Activated naive CD8-positive, alpha-beta T cell treated with anti-CD3 and anti-CD28 coated beads, Interleukin-2, amount 10 ng/mL, durations not matched to agents 7 days and 5 days (primary cell): ENCODE measurements around the gene CHRNB1. TPM values are rescaled to one million over a fixed set of nuclear protein-coding genes. Genes with fewer than 3 reads are reported as not detected.

ENCODE experiments used
- total RNA-seq, 2 experiments: library from RNA; stranded (reverse); gene quantifications; one replicate each; pipeline ENCODE4 v1.2.3, GENCODE V29; 2021

The CHRNB1 gene
- total RNA-seq, 2 experiments from 2014 or later, result 15.2 to 15.7 TPM

Other genes with a start within 250 kb of the CHRNB1 start
- gene DLG4, start 225.2 kb upstream of the CHRNB1 start, total RNA-seq, result 10 to 100 TPM; 21.2 to 22.4 TPM
- gene ACADVL, start 225.1 kb upstream of the CHRNB1 start, total RNA-seq, result 100 to 1,000 TPM; 417 to 434 TPM
- 10 to 100 TPM; 62.1 to 67.3 TPM for gene DVL2, start 210.5 kb upstream of the CHRNB1 start, total RNA-seq
- 10 to 100 TPM; 49.9 to 50.4 TPM for gene PHF23, start 205.6 kb upstream of the CHRNB1 start, total RNA-seq
- 100 to 1,000 TPM; 244 to 251 TPM for gene GABARAP, start 202.6 kb upstream of the CHRNB1 start, total RNA-seq
- gene CTDNEP1, start 193.3 kb upstream of the CHRNB1 start, total RNA-seq, result 100 to 1,000 TPM; 157 to 160 TPM
- 10 to 100 TPM; 49.5 to 52.0 TPM for gene ELP5, start 192.8 kb upstream of the CHRNB1 start, total RNA-seq
- 1 to 10 TPM; 1.7 to 2.6 TPM for gene CLDN7, start 182.6 kb upstream of the CHRNB1 start, total RNA-seq
- not detected for gene SLC2A4, start 163.3 kb upstream of the CHRNB1 start, total RNA-seq
- 1 to 10 TPM in 1 of 2 experiments, under 1 TPM in 1; 0.37 to 1.2 TPM for gene YBX2, start 150.4 kb upstream of the CHRNB1 start, total RNA-seq
- gene EIF5A, start 137.4 kb upstream of the CHRNB1 start, total RNA-seq, result 100 to 1,000 TPM; 420 to 451 TPM
- gene GPS2, start 129.7 kb upstream of the CHRNB1 start, total RNA-seq, result 10 to 100 TPM; 97.1 to 98.5 TPM
- gene NEURL4, start 115.7 kb upstream of the CHRNB1 start, total RNA-seq, result 10 to 100 TPM; 53.4 to 58.6 TPM
- gene ACAP1, start 108.5 kb upstream of the CHRNB1 start, total RNA-seq, result 100 to 1,000 TPM; 710 to 756 TPM
- gene KCTD11, start 92.9 kb upstream of the CHRNB1 start, total RNA-seq, result 1 to 10 TPM; 8.1 to 8.7 TPM
- gene TMEM95, start 89.9 kb upstream of the CHRNB1 start, total RNA-seq, result not detected
- 1 to 10 TPM; 5.2 to 6.5 TPM for gene TNK1, start 64.0 kb upstream of the CHRNB1 start, total RNA-seq
- 10 to 100 TPM; 79.3 to 82.1 TPM for gene PLSCR3, start 50.5 kb upstream of the CHRNB1 start, total RNA-seq
- gene TMEM256, start 41.0 kb upstream of the CHRNB1 start, total RNA-seq, result 10 to 100 TPM; 52.9 to 55.6 TPM
- gene NLGN2, start 37.2 kb upstream of the CHRNB1 start, total RNA-seq, result 1 to 10 TPM; 8.0 to 8.7 TPM
- not detected for gene SPEM1, start 24.7 kb upstream of the CHRNB1 start, total RNA-seq
- gene SPEM2, start 19.4 kb upstream of the CHRNB1 start, total RNA-seq, result not detected
- not detected for gene SPEM3, start 16.2 kb upstream of the CHRNB1 start, total RNA-seq
- 10 to 100 TPM; 15.7 to 17.7 TPM for gene TMEM102, start 9.6 kb upstream of the CHRNB1 start, total RNA-seq
- 10 to 100 TPM; 25.4 to 28.5 TPM for gene FGF11, start 5.5 kb upstream of the CHRNB1 start, total RNA-seq
- 10 to 100 TPM; 56.0 to 58.6 TPM for gene ZBTB4, start 34.6 kb downstream of the CHRNB1 start, total RNA-seq
- gene SLC35G6, start 36.4 kb downstream of the CHRNB1 start, total RNA-seq, result not detected
- gene POLR2A, start 39.3 kb downstream of the CHRNB1 start, total RNA-seq, result 100 to 1,000 TPM; 192 to 214 TPM
- gene TNFSF12, start 104.0 kb downstream of the CHRNB1 start, total RNA-seq, result 10 to 100 TPM; 93.0 to 95.7 TPM
- gene TNFSF13, start 113.7 kb downstream of the CHRNB1 start, total RNA-seq, result 1 to 10 TPM; 8.2 to 8.4 TPM
- 10 to 100 TPM; 43.7 to 50.2 TPM for gene SENP3, start 116.9 kb downstream of the CHRNB1 start, total RNA-seq
- gene CD68, start 134.6 kb downstream of the CHRNB1 start, total RNA-seq, result 10 to 100 TPM; 32.5 to 33.9 TPM
- gene MPDU1, start 138.8 kb downstream of the CHRNB1 start, total RNA-seq, result 10 to 100 TPM; 50.2 TPM
- under 1 TPM; 0.30 to 0.57 TPM for gene SOX15, start 145.0 kb downstream of the CHRNB1 start, total RNA-seq
- gene FXR2, start 169.8 kb downstream of the CHRNB1 start, total RNA-seq, result 10 to 100 TPM; 37.7 to 38.2 TPM
- gene SAT2, start 182.8 kb downstream of the CHRNB1 start, total RNA-seq, result 10 to 100 TPM; 40.0 to 41.2 TPM
- gene SHBG, start 185.1 kb downstream of the CHRNB1 start, total RNA-seq, result not detected
- gene ATP1B2, start 205.9 kb downstream of the CHRNB1 start, total RNA-seq, result under 1 TPM; 0.14 to 0.42 TPM
- 100 to 1,000 TPM; 128 to 131 TPM for gene TP53, start 242.4 kb downstream of the CHRNB1 start, total RNA-seq
- 10 to 100 TPM; 19.3 to 19.4 TPM for gene WRAP53, start 243.4 kb downstream of the CHRNB1 start, total RNA-seq